ENCODE results near the gene UQCR11.
A peak's percentile ranks its signal among the peaks of the same experiment; 100 is the strongest.

Gene UQCR11

GRCh38 chr19:1615156-1615765, 10.0 kb upstream of the UQCR11 start:
- no peak for DNase-seq (ENCODE audit: low read depth)

- no peak for DNase-seq (ENCODE audit: low read depth)
Observed at GRCh38 chr19:1613808-1614570, 8.7 kb upstream of the UQCR11 start.

DNA sequence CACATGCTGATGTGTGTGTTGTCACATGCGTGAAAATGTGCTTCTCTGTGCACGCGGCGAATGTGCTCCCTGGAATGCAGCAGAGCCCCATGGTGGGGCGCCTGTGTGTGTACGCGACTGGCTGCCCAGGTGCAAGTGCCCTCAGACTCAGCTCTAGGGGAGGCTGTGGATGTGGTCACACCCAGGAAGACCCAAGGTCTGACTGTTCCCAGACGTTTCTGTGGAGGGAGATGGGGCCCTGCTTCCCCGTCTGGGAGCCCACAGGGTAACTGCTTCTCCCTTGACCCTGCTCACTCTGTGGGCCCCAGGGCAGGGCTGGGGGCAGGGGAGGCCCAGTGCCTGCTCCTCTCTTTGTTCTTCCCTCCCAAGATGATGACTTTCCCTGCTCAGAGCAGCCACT, 7.9 kb upstream of the UQCR11 start:
- DNase-seq (ENCODE audit: low read depth): no peak

DNA sequence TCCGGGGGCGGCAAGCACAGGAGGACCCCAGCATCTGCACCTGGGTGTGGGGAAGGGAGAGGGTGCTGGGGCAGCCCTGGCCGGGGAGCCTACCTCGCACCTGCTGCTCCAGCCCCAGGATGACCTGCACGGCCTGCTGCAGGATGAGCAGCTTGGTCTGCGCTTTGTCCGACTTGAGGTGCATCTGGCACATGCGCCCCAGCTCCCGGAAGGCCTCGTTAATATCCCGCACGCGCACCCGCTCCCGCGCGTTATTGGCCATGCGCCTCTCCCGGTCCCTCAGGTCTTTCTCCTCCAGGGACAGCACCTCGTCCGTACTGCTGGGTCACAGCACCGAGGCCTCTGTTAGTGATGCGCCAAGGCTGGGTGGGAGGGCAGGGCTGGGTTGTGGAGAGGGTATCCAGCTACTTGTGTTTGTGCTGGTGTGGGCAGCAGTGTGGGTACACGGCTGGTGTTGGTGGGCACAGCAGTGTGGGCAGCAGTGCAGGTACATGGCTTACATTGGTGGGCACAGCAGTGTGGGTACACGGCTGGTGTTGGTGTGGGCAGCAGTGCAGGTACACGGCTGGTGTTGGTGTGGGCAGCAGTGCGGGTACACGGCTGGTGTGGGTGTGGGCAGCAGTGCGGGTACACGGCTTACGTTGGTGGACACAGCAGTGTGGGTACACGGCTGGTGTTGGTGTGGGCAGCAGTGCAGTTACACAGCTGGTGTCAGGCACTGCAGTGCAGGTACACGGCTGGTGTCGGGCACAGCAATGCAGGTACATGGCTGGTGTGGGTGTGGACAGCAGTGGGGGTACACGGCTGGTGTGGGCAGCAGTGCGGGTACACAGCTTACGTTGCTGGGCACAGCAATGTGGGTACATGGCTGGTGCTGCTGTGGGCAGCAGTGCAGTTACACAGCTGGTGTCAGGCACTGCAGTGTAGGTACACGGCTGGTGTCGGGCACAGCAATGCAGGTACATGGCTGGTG, 7.1 kb upstream of the UQCR11 start:
- no peak for DNase-seq (ENCODE audit: low read depth)

DNA sequence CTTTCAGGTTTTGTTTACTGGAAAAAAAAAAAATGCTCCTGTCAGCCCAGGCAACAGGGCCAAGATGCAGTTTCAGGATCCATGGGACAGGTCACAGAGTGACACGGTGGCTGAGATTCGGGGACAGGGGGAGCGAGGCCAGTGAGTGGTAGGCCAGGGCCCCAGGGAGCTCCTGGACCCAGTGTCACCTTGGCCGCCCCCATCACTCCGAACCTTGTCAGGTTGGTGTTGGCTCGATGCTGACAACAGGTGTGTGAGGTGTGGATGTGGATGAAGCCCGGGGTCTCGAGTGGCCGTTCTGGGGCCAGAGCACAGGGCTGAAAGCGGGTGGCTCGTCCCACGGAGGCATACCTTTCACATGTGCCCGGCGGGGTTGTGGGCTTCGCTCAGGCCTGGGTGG, 6.1 kb upstream of the UQCR11 start:
- no peak for DNase-seq (ENCODE audit: low read depth)

DNA sequence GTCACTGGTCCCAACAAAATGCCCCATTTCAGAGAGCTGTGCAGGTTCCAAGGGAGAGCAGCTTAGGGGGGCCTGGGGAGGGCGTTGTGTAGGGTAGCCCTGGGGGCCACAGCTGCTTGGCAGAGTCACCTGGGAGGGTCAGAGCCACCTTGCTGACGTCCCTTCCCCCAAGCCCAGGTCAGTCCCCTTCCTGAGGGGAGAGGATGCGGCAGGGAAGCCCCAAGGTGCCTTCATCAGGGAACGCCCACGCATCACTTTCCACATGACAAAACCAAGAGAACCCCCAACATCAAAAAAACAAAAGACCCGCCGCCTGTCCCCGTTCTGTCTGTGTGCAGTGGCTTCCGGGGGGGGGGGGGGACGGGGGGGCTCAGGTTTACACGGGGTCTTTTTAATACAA, 5.3 kb upstream of the UQCR11 start:
- no peak for DNase-seq (ENCODE audit: low read depth)

DNA sequence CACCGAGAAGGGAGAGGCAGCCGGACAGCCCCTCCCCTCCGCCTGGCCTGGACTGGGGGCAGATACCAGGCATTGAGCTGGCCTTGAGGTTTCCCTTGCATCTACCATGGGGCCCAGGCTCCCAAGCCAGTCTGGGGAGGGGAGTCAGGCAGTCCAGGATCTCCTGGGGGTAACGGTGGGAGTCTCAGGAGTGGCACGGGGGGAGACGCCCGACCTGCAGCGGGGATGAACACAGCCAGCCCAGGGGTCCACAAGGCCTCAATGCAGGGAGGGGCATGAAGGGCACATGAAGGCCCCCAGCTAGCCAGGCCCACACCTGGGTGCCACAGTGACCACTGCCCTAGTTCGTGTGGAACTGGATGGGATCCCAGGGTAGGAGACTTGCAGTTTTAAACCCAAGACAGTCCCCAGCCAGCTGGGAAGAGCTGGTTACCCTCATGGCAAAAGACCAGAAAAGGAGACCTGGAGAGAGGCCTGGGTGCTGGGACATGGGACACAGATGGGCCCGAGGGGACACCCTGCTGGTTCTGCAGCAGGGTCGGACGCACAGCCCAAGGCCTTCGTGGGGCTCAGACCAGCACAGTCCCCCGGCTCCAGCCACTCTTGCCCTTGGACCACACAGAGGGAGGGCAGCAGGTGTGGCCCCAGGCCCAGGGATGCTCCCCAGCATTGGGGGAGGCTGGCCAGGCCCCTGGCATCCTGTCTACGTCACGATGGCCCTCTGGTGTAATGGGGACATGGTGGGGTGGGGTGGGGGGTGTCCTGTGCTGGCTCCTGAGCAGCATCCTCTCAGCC, 4.6 kb upstream of the UQCR11 start:
- DNase-seq (ENCODE audit: low read depth): no peak

GRCh38 chr19:1609103-1609396, 3.8 kb upstream of the UQCR11 start:
- no peak for DNase-seq (ENCODE audit: low read depth)

DNA sequence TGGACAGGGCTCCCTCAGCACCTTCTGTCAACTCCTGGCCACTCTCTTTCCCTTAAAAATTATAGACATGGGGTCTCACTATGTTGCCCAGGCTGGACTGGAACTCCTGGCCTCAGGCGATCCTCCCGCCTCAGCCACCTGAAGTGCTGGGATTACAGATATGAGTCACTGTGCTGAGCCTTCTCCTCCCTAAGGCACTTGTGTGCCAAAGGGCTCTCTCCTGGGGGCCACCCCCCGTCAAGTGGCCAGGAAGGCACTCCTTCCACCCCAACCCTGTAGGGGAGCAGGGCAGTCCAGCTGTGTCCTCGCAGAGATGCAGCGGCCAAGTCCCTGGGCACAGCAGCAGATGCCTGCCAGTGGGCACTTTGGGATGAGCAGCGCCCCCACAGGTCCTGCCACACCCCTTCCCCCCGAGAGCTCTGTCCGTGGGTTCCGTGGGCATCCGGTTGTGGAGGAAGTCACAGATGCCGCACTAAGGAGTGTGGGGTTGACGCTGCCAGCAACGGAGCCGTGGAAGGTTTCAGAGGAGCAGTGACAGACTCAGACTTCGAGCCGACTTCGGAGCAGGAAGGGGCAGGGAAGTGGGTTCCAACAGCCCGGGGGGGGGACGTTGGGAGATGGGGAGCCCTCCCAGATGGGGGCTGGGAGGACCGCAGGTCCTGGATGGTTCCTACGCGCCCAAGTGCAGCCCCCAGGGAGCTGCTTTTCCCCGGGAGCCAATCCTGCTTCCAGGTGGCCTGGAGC, 3.3 kb upstream of the UQCR11 start:
- DNase-seq (ENCODE audit: low read depth): no peak

- DNase-seq (ENCODE audit: low read depth): no peak
Observed at GRCh38 chr19:1606138-1606651, 933 bp upstream of the UQCR11 start.

DNA sequence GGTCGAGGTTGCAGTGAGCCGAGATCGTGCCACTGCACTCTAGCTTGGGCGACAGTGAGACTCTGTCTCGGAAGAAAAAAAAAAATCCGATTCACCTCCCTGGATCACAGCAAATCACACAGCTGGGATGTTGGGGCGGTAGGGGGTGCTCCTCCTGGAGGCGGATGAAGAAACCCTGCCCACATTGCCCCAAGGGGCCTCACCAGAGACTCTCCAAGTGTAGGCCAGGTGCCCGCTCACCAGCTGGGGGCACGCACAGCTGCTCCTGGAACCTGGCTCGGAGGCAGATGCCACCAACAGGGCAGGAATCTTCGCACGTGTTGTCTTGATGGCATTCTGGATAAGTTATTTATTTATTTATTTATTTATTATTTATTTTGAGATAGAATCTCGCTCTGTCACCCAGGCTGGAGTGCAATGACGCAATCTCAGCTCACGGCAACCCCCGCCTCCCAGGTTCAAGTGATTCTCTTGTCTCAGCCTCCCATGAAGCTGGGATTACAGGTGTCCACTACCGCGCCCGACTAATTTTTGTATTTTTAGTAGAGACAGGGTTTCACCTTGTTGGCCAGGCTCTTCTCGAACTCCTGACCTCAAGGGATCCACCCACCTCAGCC, 3.1 kb downstream of the UQCR11 start:
- no peak for DNase-seq (ENCODE audit: low read depth)

DNA sequence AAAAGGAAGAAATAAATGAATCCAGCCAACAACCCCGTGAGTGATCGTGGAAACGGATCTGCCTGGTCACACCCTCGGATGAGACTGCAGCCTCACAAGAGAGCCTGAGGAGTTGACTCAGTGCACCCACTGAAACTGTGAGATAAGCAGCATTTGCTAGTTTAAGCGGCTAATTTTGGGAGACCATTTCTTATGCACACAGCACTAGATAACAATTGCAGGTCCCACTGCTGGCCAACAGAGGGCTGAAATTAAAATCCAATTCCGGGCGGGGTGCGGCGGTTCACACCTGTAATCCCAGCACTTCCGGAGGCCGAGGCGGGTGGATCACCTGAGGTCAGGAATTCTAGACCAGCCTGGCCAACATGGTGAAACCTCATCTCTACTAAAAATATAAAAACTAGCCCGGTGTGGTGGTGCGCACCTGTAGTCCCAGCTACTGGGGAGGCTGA, 3.6 kb downstream of the UQCR11 start:
- no peak for DNase-seq (ENCODE audit: low read depth)

- no peak for DNase-seq (ENCODE audit: low read depth)
Observed at GRCh38 chr19:1599460-1599846, 5.8 kb downstream of the UQCR11 start.

GRCh38 chr19:1598777-1599459, 6.3 kb downstream of the UQCR11 start:
- no peak for DNase-seq (ENCODE audit: low read depth)

GRCh38 chr19:1593501-1593772, 11.8 kb downstream of the UQCR11 start:
- DNase-seq (ENCODE audit: low read depth): no peak

DNA sequence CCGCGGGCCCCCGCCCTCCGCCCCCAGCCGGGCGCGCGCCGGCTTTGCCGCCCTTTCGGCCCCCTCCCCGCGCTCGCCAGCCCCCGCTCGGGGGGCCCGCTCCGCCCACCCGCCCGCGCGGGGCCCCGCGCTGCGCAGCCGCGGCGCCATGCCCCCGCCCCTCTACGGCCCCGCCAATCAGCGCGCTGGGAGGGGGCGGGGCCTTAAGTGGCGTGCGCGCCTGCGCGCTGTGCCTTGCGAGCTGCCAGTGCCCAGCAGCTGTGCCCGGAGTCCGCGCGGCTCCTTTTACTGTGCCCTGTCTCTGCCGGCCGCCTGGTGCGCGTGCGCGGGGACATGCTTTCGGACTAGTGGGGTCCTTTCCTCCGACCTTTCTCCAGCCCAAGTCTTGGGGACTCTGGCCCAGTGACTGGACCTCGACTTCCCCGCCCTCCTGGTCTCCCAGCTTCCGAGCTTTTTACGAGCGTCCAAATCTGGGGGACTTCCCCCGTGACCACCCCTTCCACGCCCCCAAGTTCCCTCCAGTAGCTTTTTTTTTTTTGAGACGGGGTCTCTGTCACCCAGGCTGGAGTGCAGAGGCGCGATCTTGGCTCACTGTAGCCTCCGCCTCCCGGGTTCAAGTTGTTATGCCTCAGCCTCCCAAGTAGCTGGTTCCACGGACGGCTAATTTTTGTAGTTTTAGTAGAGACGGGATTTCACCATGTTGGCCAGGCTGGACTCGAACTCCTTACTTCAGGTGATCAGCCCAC, 12.3 kb downstream of the UQCR11 start, which contains the start of gene MBD3:
TSS of gene MBD3 (minus strand) at position 111 of the 746 bp plus-strand sequence. CDS start 234 bp downstream, outside the sequence.
- DNase-seq (ENCODE audit: low read depth): peak; percentile 58

- DNase-seq (ENCODE audit: low read depth): peak; percentile 45
Observed at GRCh38 chr19:1592024-1592754, 13.1 kb downstream of the UQCR11 start.

- DNase-seq (ENCODE audit: low read depth): no peak
Observed at GRCh38 chr19:1591421-1592023, 13.7 kb downstream of the UQCR11 start.
